H1 (cell line): ENCODE measurements around the gene KRCC1. TPM values are rescaled to one million over a fixed set of nuclear protein-coding genes. Genes with fewer than 3 reads are reported as not detected.
A peak's percentile ranks its signal among the peaks of the same experiment; 100 is the strongest.

Source experiments
- CTCF ChIA-PET: fragments of 300-600 bp; sonication (Branson Sonifier 250); formaldehyde crosslinking; loops from one replicate; lab custom pipeline; 2021; ENCODE audit not compliant: partially characterized antibody; lab: Charles Lee
- POLR2A ChIA-PET: fragments of 300-600 bp; sonication (Branson Sonifier 250); formaldehyde crosslinking; loops from one replicate; lab custom pipeline; 2021; ENCODE audit warnings: inconsistent platforms; ENCODE audit not compliant: partially characterized antibody; lab: Charles Lee
- DNase-seq, 2 experiments: peaks; one replicate each; pipeline versions ENCODE4 v3.0.0 to v3.0.0-alpha.2; 2010 to 2022; ENCODE audit warnings: low spot score in 2 of 2, low read depth in 1 of 2, mixed read lengths in 1 of 2
- FAIRE-seq: peaks from 2 replicates; lab custom pipeline; 2011; peaks lifted over from hg19 to GRCh38; lab: Jason Lieb, UNC
- H2AFZ ChIP-seq: 2 replicates; pipeline ENCODE4 v1.8.1; 2012; ENCODE audit warnings: low read length, inconsistent platforms
- H2AK5ac ChIP-seq: 2 replicates; pipeline ENCODE4 v1.6.1; 2013; ENCODE audit warnings: low read depth, low read length
- H2BK120ac ChIP-seq: replicated peaks from 2 replicates; pipeline ENCODE3; 2013; ENCODE audit warnings: low read depth, low read length, inconsistent platforms
- H2BK12ac ChIP-seq: 2 replicates; pipeline ENCODE4 v1.6.1; 2013; ENCODE audit warnings: low read depth, low read length
- H2BK15ac ChIP-seq: 2 replicates; pipeline ENCODE4 v1.6.1; 2013; ENCODE audit warnings: low read length
- H2BK20ac ChIP-seq: 2 replicates; pipeline ENCODE4 v1.6.1; 2013; ENCODE audit warnings: low read length
- H2BK5ac ChIP-seq: 2 replicates; pipeline ENCODE4 v1.6.1; 2013; ENCODE audit warnings: low read depth, low read length
- H3K14ac ChIP-seq: 2 replicates; pipeline ENCODE4 v1.6.1; 2013; ENCODE audit warnings: inconsistent platforms; ENCODE audit not compliant: insufficient read length
- H3K18ac ChIP-seq: 2 replicates; pipeline ENCODE4 v1.6.1; 2013; ENCODE audit warnings: low read length; ENCODE audit errors: extremely low read depth
- H3K23ac ChIP-seq: 2 replicates; pipeline ENCODE4 v1.6.1; 2013; ENCODE audit warnings: inconsistent platforms; ENCODE audit not compliant: insufficient read length
- H3K23me2 ChIP-seq: 2 replicates; pipeline ENCODE4 v1.6.1; 2013; ENCODE audit warnings: low read depth, low read length
- H3K27ac ChIP-seq: 2 replicates; pipeline ENCODE4 v1.6.1; 2011; ENCODE audit warnings: low read depth, low read length, inconsistent platforms
- H3K27me3 ChIP-seq, 4 experiments: replicated peaks in 1 of 4; 1 replicate in 1 of 4; 2 replicates in 3 of 4; pipeline versions ENCODE4 v1.6.1 to v1.8.1; 2011 to 2013; ENCODE audit warnings: low read length in 3 of 4, mild to moderate bottlenecking in 3 of 4, inconsistent platforms in 2 of 4, mixed read lengths in 2 of 4, moderate library complexity in 1 of 4; ENCODE audit not compliant: control insufficient read depth in 3 of 4, insufficient read depth in 3 of 4; ENCODE audit errors: extremely low read depth in 1 of 4
- H3K36me3 ChIP-seq, 4 experiments: 2 replicates each; pipeline versions ENCODE4 v1.6.1 to v1.8.1; 2011 to 2013; ENCODE audit warnings: mild to moderate bottlenecking in 4 of 4, low read length in 3 of 4, moderate library complexity in 2 of 4, control low read depth in 1 of 4, inconsistent platforms in 1 of 4; ENCODE audit not compliant: insufficient read depth in 4 of 4, control insufficient read depth in 2 of 4
- H3K4ac ChIP-seq: replicated peaks from 2 replicates; pipeline ENCODE3; 2013; ENCODE audit warnings: low read length, low read depth, mixed read lengths, inconsistent platforms; ENCODE audit not compliant: insufficient read length
- H3K4me1 ChIP-seq, 4 experiments: replicated peaks in 1 of 4; 1 replicate in 1 of 4; 2 replicates in 3 of 4; pipeline versions ENCODE4 v1.6.1 to v1.8.1; 2011 to 2013; ENCODE audit warnings: low read length in 3 of 4, inconsistent platforms in 2 of 4, mixed read lengths in 1 of 4; ENCODE audit not compliant: insufficient read depth in 4 of 4, control insufficient read depth in 3 of 4
- H3K4me2 ChIP-seq, 2 experiments: 2 replicates each; pipeline versions ENCODE4 v1.6.1 to v1.8.1; 2011 to 2013; ENCODE audit warnings: low read depth in 2 of 2, low read length in 2 of 2, control low read depth in 1 of 2, inconsistent platforms in 1 of 2, mild to moderate bottlenecking in 1 of 2; ENCODE audit not compliant: insufficient read depth in 1 of 2
- H3K4me3 ChIP-seq, 4 experiments: fragments of 200-600, 300-600 bp in 1 of 4; sonication (generic), shearing (Covaris generic), sonication (Bioruptor Twin) in 1 of 4; 2 replicates each; pipeline versions ENCODE4 v1.5.1 to v1.8.1; 2011 to 2016; ENCODE audit warnings: low read length in 4 of 4, low read depth in 3 of 4, control low read depth in 2 of 4, inconsistent platforms in 2 of 4, mild to moderate bottlenecking in 2 of 4, mixed read lengths in 1 of 4, moderate library complexity in 1 of 4; ENCODE audit not compliant: insufficient read depth in 2 of 4; ENCODE audit errors: extremely low read depth in 1 of 4
- H3K56ac ChIP-seq: replicated peaks from 2 replicates; pipeline ENCODE3; 2013; ENCODE audit warnings: low read depth, mild to moderate bottlenecking, mixed read lengths, low read length, inconsistent platforms; ENCODE audit not compliant: insufficient read length
- H3K79me1 ChIP-seq: 2 replicates; pipeline ENCODE4 v1.6.1; 2013; ENCODE audit warnings: low read depth, low read length, control low read depth
- H3K79me2 ChIP-seq, 2 experiments: 2 replicates each; pipeline versions ENCODE4 v1.6.1 to v1.8.1; 2012 to 2013; ENCODE audit warnings: low read length in 2 of 2, mild to moderate bottlenecking in 2 of 2, inconsistent platforms in 1 of 2; ENCODE audit not compliant: insufficient read depth in 2 of 2, control insufficient read depth in 1 of 2
- H3K9ac ChIP-seq, 4 experiments: replicated peaks in 1 of 4; 1 replicate in 1 of 4; 2 replicates in 3 of 4; pipeline versions ENCODE4 v1.6.1 to v1.8.1; 2011 to 2013; ENCODE audit warnings: low read depth in 3 of 4, low read length in 3 of 4, control low read depth in 2 of 4, mild to moderate bottlenecking in 2 of 4, moderate library complexity in 2 of 4, inconsistent platforms in 1 of 4; ENCODE audit errors: extremely low read depth in 1 of 4
- H3K9me3 ChIP-seq, 2 experiments: 2 replicates each; pipeline versions ENCODE4 v1.6.1 to v1.8.1; 2012 to 2013; ENCODE audit warnings: mild to moderate bottlenecking in 2 of 2, moderate library complexity in 2 of 2, control low read depth in 1 of 2, inconsistent platforms in 1 of 2, low read depth in 1 of 2, low read length in 1 of 2, mixed read lengths in 1 of 2; ENCODE audit not compliant: insufficient read depth in 2 of 2
- H4K20me1 ChIP-seq, 2 experiments: replicated peaks in 1 of 2; 2 replicates each; pipeline versions ENCODE3 to v1.8.1; 2011 to 2013; ENCODE audit warnings: inconsistent platforms in 2 of 2, low read length in 2 of 2, mild to moderate bottlenecking in 1 of 2; ENCODE audit not compliant: insufficient read depth in 2 of 2, control insufficient read depth in 1 of 2
- H4K5ac ChIP-seq: 2 replicates; pipeline ENCODE4 v1.6.1; 2013; ENCODE audit warnings: low read length, low read depth, mixed read lengths, inconsistent platforms; ENCODE audit not compliant: insufficient read length
- H4K8ac ChIP-seq: 2 replicates; pipeline ENCODE4 v1.8.0; 2013; ENCODE audit warnings: mild to moderate bottlenecking, moderate library complexity, low read length, inconsistent platforms; ENCODE audit not compliant: insufficient read depth; ENCODE audit errors: extremely low read depth
- H4K91ac ChIP-seq: replicated peaks from 2 replicates; pipeline ENCODE3; 2013; ENCODE audit warnings: low read length, mixed read lengths, inconsistent platforms; ENCODE audit not compliant: insufficient read length
- ASH2L ChIP-seq: fragments of 200-600, 300-600 bp; sonication (generic); IDR thresholded peaks from one replicate; pipeline ENCODE4 v1.7.1; 2017; ENCODE audit warnings: low read length
- BRCA1 ChIP-seq: IDR thresholded peaks from 2 replicates; pipeline ENCODE4 v1.6.1; 2012; ENCODE audit warnings: low read depth, low read length, improper control_type of control experiment
- CTBP2 ChIP-seq: IDR thresholded peaks from 2 replicates; pipeline ENCODE4 v1.7.0; 2011; ENCODE audit warnings: borderline replicate concordance, mild to moderate bottlenecking, moderate library complexity, mixed read lengths, low read length; ENCODE audit not compliant: insufficient read depth, insufficient read length
- EZH2 ChIP-seq: fragments of 200-600 bp; sonication (generic); IDR thresholded peaks from 2 replicates; pipeline ENCODE4 v1.7.1; 2012; ENCODE audit warnings: low read depth, mild to moderate bottlenecking, moderate library complexity, low read length, inconsistent platforms; ENCODE audit not compliant: severe bottlenecking
- GABPA ChIP-seq: IDR thresholded peaks from 2 replicates; pipeline ENCODE4 v1.6.1; 2011; ENCODE audit warnings: mild to moderate bottlenecking, low read length, moderate library complexity, borderline replicate concordance; ENCODE audit not compliant: insufficient read depth
- GTF2F1 ChIP-seq: IDR thresholded peaks from 2 replicates; pipeline ENCODE4 v1.6.1; 2012; ENCODE audit warnings: low read depth, low read length, improper control_type of control experiment, borderline replicate concordance
- JUND ChIP-seq: IDR thresholded peaks from 2 replicates; pipeline ENCODE4 v1.6.1; 2011; ENCODE audit warnings: mild to moderate bottlenecking, improper control_type of control experiment, low read length
- KDM5A ChIP-seq: fragments of 200-600 bp; IDR thresholded peaks from 2 replicates; pipeline ENCODE4 v1.7.1; 2012; ENCODE audit warnings: mild to moderate bottlenecking, low read length, inconsistent platforms, mixed read lengths
- NRF1 ChIP-seq: IDR thresholded peaks from 2 replicates; pipeline ENCODE4 v1.6.1; 2011; ENCODE audit warnings: mild to moderate bottlenecking, low read depth, low read length, improper control_type of control experiment
- PHF8 ChIP-seq: fragments of 200-600 bp; sonication (generic); conservative IDR thresholded peaks from 2 replicates; pipeline ENCODE4 v1.7.1; 2012; ENCODE audit warnings: low read depth, mild to moderate bottlenecking, inconsistent platforms, low read length, moderate library complexity
- POLR2AphosphoS5 ChIP-seq: IDR thresholded peaks from 2 replicates; pipeline ENCODE4 v1.6.1; 2011; ENCODE audit warnings: low read depth, low read length
- RBBP5 ChIP-seq: IDR thresholded peaks from 2 replicates; pipeline ENCODE4 v1.7.1; 2012; ENCODE audit warnings: low read depth, mild to moderate bottlenecking, inconsistent platforms, low read length, moderate library complexity, borderline replicate concordance
- SIN3A ChIP-seq, 2 experiments: IDR thresholded peaks in 1 of 2; conservative IDR thresholded peaks in 1 of 2; 2 replicates each; pipeline ENCODE4 v1.6.1; 2011 to 2012; ENCODE audit warnings: low read length in 2 of 2, improper control_type of control experiment in 1 of 2, low read depth in 1 of 2, mild to moderate bottlenecking in 1 of 2
- SP1 ChIP-seq: IDR thresholded peaks from 2 replicates; pipeline ENCODE4 v1.6.1; 2011; ENCODE audit warnings: low read depth, low read length
- SRF ChIP-seq: IDR thresholded peaks from 2 replicates; pipeline ENCODE4 v1.6.1; 2011; ENCODE audit warnings: mild to moderate bottlenecking, low read depth, low read length, moderate library complexity
- WGBS, 2 experiments: shearing (Covaris generic) in 1 of 2; methylation state at CpG; one replicate each; pipeline versions ENCODE4 v1.1.6 to v1.1.7; 2013 to 2015; ENCODE audit warnings: low lambda C conversion rate in 2 of 2, mixed read lengths in 2 of 2, inconsistent platforms in 1 of 2, low coverage in 1 of 2, missing lambda C conversion rate in 1 of 2; ENCODE audit not compliant: insufficient replicate concordance in 2 of 2, insufficient coverage in 1 of 2, insufficient read length in 1 of 2; ENCODE audit errors: extremely low coverage in 1 of 2, missing lambda C conversion rate in 1 of 2; 5-methylcytosine and 5-hydroxymethylcytosine counted together
- polyA plus RNA-seq, 7 experiments: library from polyadenylated mRNA; depleted of rRNA in 3 of 7; stranded (reverse) in 5 of 7; unstranded in 2 of 7; fragments of >200 nt in 5 of 7; fragments of 200-250 nt in 2 of 7; gene quantifications; 1 replicate in 5 of 7; 2 replicates in 1 of 7; 4 replicates in 1 of 7; pipeline versions ENCODE4 v1.2.1 to v1.2.3, GENCODE V29; 2011 to 2013; ENCODE audit warnings: missing spikeins in 2 of 7, mixed read lengths in 2 of 7
- total RNA-seq: library from RNA; stranded (reverse); fragmentation: NEBNext Ultra II Directional; extraction: Animal tissue kit (Norgen Biotek cat#: 25700); gene quantifications from 2 replicates; pipeline ENCODE4 v1.2.1, GENCODE V29; 2021

Gene KRCC1
- total and polyA plus RNA-seq, 2 of the 8 experiments (the other 6 are each of a cell fraction or from before 2014, with no cell fraction given), result 5.1 to 8.5 TPM

DNA sequence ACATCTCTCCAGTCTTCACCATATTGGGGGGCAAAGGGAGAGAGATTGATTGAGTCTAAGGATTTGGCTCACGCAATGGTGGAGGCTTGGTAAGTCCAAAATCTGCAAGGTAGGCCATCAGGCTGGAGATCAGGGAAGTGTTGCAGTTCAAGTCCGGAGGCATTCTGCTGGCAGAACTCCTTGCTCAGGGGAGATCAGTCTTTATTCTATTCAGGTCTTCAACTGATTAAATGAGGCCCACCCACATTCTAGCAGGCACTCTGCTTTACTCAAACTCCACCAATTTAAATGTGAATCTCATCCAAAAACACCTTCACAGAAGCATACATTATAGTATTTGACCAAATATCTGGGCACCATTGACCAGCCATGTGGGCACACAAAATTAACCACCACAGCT, 33.4 kb upstream of the KRCC1 start:
- CTCF ChIA-PET, result interaction anchor here (1.6 to 1.7 kb wide), 2 partner anchors 29 to 72 kb away, joined by 4 to 6 read pairs; no protein-coding TSS in a partner anchor
- H2BK15ac ChIP-seq, result no peak overlapping the region
- TF ChIP-seq PHF8 (no peak), RBBP5 (no peak), SP1 (no peak), EZH2 (no peak), SIN3A (conservative IDR thresholded peaks at IDR 0.05 in 1 of 2, IDR thresholded peaks at IDR 0.05 in 1 of 2; ENCODE audit: low read depth in 1 of 2, low read length in 2 of 2) (no peak), SRF (no peak), CTBP2 (no peak), BRCA1 (no peak), NRF1 (no peak), GABPA (no peak), JUND (no peak), POLR2AphosphoS5 (no peak), ASH2L (no peak), GTF2F1 (no peak), KDM5A (no peak)

More for the DNA sequence above, 33.4 kb upstream of the KRCC1 start:
- Histone ChIP-seq H2AFZ (no peak overlapping the region), H4K91ac (no peak overlapping the region), H4K5ac (no peak overlapping the region), H4K20me1 (no peaks in the 10 kb centered on the region), H3K36me3 (no peaks in the 10 kb centered on the region), H3K27me3 (no peaks in the 10 kb centered on the region), H4K8ac (no peak overlapping the region), H3K56ac (no peak overlapping the region), H2AK5ac (peak overlapping the region; percentile 20; the same call in 1 of the 2 replicates), H3K4me1 (no peaks in the 10 kb centered on the region), H3K4ac (no peak overlapping the region), H3K4me3 (no peak overlapping the region), H3K9ac (no peak overlapping the region), H3K23me2 (no peaks in the 10 kb centered on the region), H2BK5ac (no peak overlapping the region), H2BK20ac (no peak overlapping the region), H2BK120ac (no peak overlapping the region), H3K4me2 (no peak overlapping the region), H3K79me1 (no peaks in the 10 kb centered on the region), H2BK12ac (no peak overlapping the region), H3K14ac (no peak overlapping the region), H3K23ac (no peak overlapping the region), H3K18ac (no peak overlapping the region), H3K27ac (no peak overlapping the region), H3K79me2 (no peaks in the 10 kb centered on the region), H3K9me3 (no peaks in the 10 kb centered on the region)
- WGBS, 2 experiments, result 94% methylated on average over 2 of the region's 2 CpGs; no CpG with 5 or more reads in 1 of the 2 experiments
- FAIRE-seq, result no peak
- POLR2A ChIA-PET, result interaction anchor here (1.0 kb wide), 1 partner anchor 73 kb away, joined by 5 read pairs; the partner anchor contains the start of gene RNU2-63P
- DNase-seq, result no peak
